GM12878 (cell line): Measurements from ENCODE around the gene DCT. TPM values are rescaled to one million over a fixed set of nuclear protein-coding genes. Genes with fewer than 3 reads are reported as not detected.
A peak's percentile ranks its signal among the peaks of the same experiment; 100 is the strongest.
"Not testable (repeated sequence)": the region's sequence is repeated elsewhere in the genome, so short reads cannot be mapped to it uniquely, and the experiment has no call there.

ENCODE experiments used
- ATAC-seq: fragments of 200-7000 bp; cut with Tn5 transposase; 3 replicates; pipeline ENCODE4 v1.9.1; 2020; ENCODE audit warnings: mild to moderate bottlenecking, moderate library complexity
- BruUV-seq: library from RNA; stranded (reverse); fragments of 400-500 nt; replicated peaks from 2 replicates; lab custom pipeline; 2021; lab: Mats Ljungman, UMichigan
- CTCF ChIA-PET: fragments of 300-600 bp; sonication (Branson Sonifier 250); formaldehyde crosslinking; extraction: SDS; loops from one replicate; lab custom pipeline; 2021; ENCODE audit warnings: inconsistent platforms; lab: Yijun Ruan, JAX
- POLR2A ChIA-PET: fragments of 350-600 bp; formaldehyde crosslinking; extraction: SDS; loops from one replicate; lab custom pipeline; 2021; ENCODE audit warnings: inconsistent platforms; lab: Charles Lee
- RAD21 ChIA-PET: fragments of 300-600 bp; sonication (Branson Sonifier 250); formaldehyde crosslinking; loops from one replicate; lab custom pipeline; 2023; ENCODE audit warnings: antibody characterized with exemption; ENCODE audit not compliant: unreplicated experiment; lab: Charles Lee
- SMC1A ChIA-PET: fragments of 300-600 bp; sonication (Branson Sonifier 250); formaldehyde crosslinking; loops from one replicate; lab custom pipeline; 2023; ENCODE audit not compliant: unreplicated experiment, uncharacterized antibody; lab: Charles Lee
- DNase-seq: peaks from one replicate; pipeline ENCODE4 v3.0.0-alpha.2; 2011; ENCODE audit warnings: low read depth, low spot score
- FAIRE-seq: peaks from 3 replicates; lab custom pipeline; 2011; peaks lifted over from hg19 to GRCh38; lab: Jason Lieb, UNC
- H2AFZ ChIP-seq: 2 replicates; pipeline ENCODE4 v1.6.0; 2011; ENCODE audit warnings: low read depth, low read length, control low read depth; ENCODE audit not compliant: control insufficient read depth
- H3K27ac ChIP-seq: 2 replicates; pipeline ENCODE4 v1.5.1; 2011; ENCODE audit warnings: control low read depth; ENCODE audit not compliant: control insufficient read depth, insufficient read depth
- H3K27me3 ChIP-seq, 2 experiments: replicated peaks in 1 of 2; 2 replicates each; pipeline versions ENCODE4 v1.6.0 to v1.6.1; 2011; ENCODE audit warnings: low read length in 1 of 2; ENCODE audit not compliant: control insufficient read depth in 2 of 2, insufficient read depth in 2 of 2
- H3K36me3 ChIP-seq, 2 experiments: 2 replicates each; pipeline ENCODE4 v1.5.1; 2011; ENCODE audit warnings: low read length in 1 of 2; ENCODE audit not compliant: control insufficient read depth in 2 of 2, insufficient read depth in 2 of 2
- H3K4me1 ChIP-seq: 2 replicates; pipeline ENCODE4 v1.6.1; 2011; ENCODE audit warnings: mild to moderate bottlenecking, low read length, moderate library complexity, mixed read lengths; ENCODE audit not compliant: control insufficient read depth, insufficient read depth
- H3K4me2 ChIP-seq: 2 replicates; pipeline ENCODE4 v1.6.0; 2011; ENCODE audit warnings: control low read depth; ENCODE audit not compliant: control insufficient read depth, insufficient read depth
- H3K4me3 ChIP-seq: fragments of 200-600 bp; sonication (generic); 2 replicates; pipeline ENCODE4 v1.5.1; 2016
- H3K79me2 ChIP-seq: 2 replicates; pipeline ENCODE4 v1.6.0; 2011; ENCODE audit warnings: low read length; ENCODE audit not compliant: control insufficient read depth, insufficient read depth
- H3K9ac ChIP-seq: 2 replicates; pipeline ENCODE4 v1.8.0; 2011; ENCODE audit warnings: low read length, control low read depth, mixed read lengths; ENCODE audit not compliant: control insufficient read depth, insufficient read depth
- H3K9me3 ChIP-seq: replicated peaks from 3 replicates; pipeline ENCODE4 v1.5.1; 2011; ENCODE audit warnings: mild to moderate bottlenecking, low read length; ENCODE audit not compliant: control insufficient read depth, insufficient read depth
- H4K20me1 ChIP-seq: 2 replicates; pipeline ENCODE4 v1.6.0; 2011; ENCODE audit not compliant: control insufficient read depth, insufficient read depth
- CEBPZ ChIP-seq: fragments of 150-350 bp; IDR thresholded peaks from 2 replicates; pipeline ENCODE4 v1.6.1; 2016; ENCODE audit warnings: low read depth, low read length
- MXI1 ChIP-seq: fragments of 150-350 bp; IDR thresholded peaks from 2 replicates; pipeline ENCODE4 v1.6.1; 2011; ENCODE audit warnings: low read depth, mild to moderate bottlenecking, inconsistent platforms, low read length, improper control_type of control experiment
- NFYB ChIP-seq: IDR thresholded peaks from 2 replicates; pipeline ENCODE4 v1.6.1; 2011; ENCODE audit warnings: low read depth, mild to moderate bottlenecking, low read length, improper control_type of control experiment, moderate library complexity; ENCODE audit not compliant: insufficient read depth
- NR2C2 ChIP-seq: IDR thresholded peaks from 2 replicates; pipeline ENCODE4 v1.6.1; 2011; ENCODE audit warnings: borderline replicate concordance, low read depth; ENCODE audit not compliant: control insufficient read depth, insufficient read length
- PRDM15 ChIP-seq: fragments of 450-650 bp; formaldehyde crosslinking; IDR thresholded peaks from 2 replicates; pipeline ENCODE4 v1.4.0; 2020; ENCODE audit warnings: mild to moderate bottlenecking, moderate library complexity
- WGBS: methylation state at CpG from one replicate; pipeline ENCODE4 v1.1.6; 2016; ENCODE audit warnings: low lambda C conversion rate; ENCODE audit not compliant: insufficient replicate concordance, insufficient coverage; ENCODE audit errors: missing lambda C conversion rate; 5-methylcytosine and 5-hydroxymethylcytosine counted together
- in situ Hi-C: fragments of 300-500 bp; cut with MboI; formaldehyde crosslinking; loops from 9 replicates; pipeline ENCODE4 v1.14.3; 2018; ENCODE audit warnings: mixed read lengths
- intact Hi-C: fragments of 100-400 bp; cut with micrococcal nuclease; formaldehyde crosslinking; loops from one replicate; pipeline ENCODE4 v1.14.2; 2022; ENCODE audit not compliant: unreplicated experiment
- polyA plus RNA-seq, 11 experiments: library from polyadenylated mRNA; depleted of rRNA in 4 of 11; unstranded in 6 of 11; stranded (reverse) in 5 of 11; fragments of >200 nt; fragmentation: Nextera tagmentation in 4 of 11; fragmentation: Illumina TruSeq in 1 of 11; extraction: Ambion mirVana in 4 of 11; extraction: Trizol in 1 of 11; gene quantifications; 1 replicate in 1 of 11; 2 replicates in 10 of 11; pipeline versions ENCODE4 v1.2.1 to v1.2.3, GENCODE V29; 2011 to 2016; ENCODE audit warnings: inconsistent platforms in 2 of 11, missing spikeins in 2 of 11, low read depth in 1 of 11
- total RNA-seq, 4 experiments: library from RNA; depleted of rRNA in 3 of 4; stranded (reverse); fragments of >200 nt in 3 of 4; fragmentation: Illumina TruSeq in 1 of 4; extraction: Trizol in 1 of 4; gene quantifications; 2 replicates each; pipeline versions ENCODE4 v1.2.1 to v1.2.3, GENCODE V29; 2013 to 2021

DCT gene
- total and polyA plus RNA-seq, 10 of the 15 experiments (the other 5 are each of a cell fraction or from before 2014, with no cell fraction given), result 0.04 to 0.29 TPM; not detected in 8

GRCh38 chr13:94503851-94504250, 24.4 kb upstream of the DCT start (continued):
- TF ChIP-seq CEBPZ, result no peak
- TF ChIP-seq MXI1, result no peak
- no peak for TF ChIP-seq PRDM15
- no peak for TF ChIP-seq NR2C2
- TF ChIP-seq, all 136 proteins: peak for 0

GRCh38 chr13:94498831-94499230, 19.3 kb upstream of the DCT start:
- ATAC-seq, H3K4me3 ChIP-seq, H3K4me1 ChIP-seq, DNase-seq, H3K9ac ChIP-seq, H3K9me3 ChIP-seq, intact Hi-C loops, H3K36me3 ChIP-seq, H2AFZ ChIP-seq, H3K27ac ChIP-seq, in situ Hi-C loops, H3K4me2 ChIP-seq, H3K27me3 ChIP-seq, FAIRE-seq, H4K20me1 ChIP-seq, H3K79me2 ChIP-seq, BruUV-seq, POLR2A ChIA-PET: not testable (repeated sequence)
- ChIA-PET SMC1A (interaction anchor here (1.3 kb wide), 1 partner anchor 9 kb away, joined by 3 read pairs; no protein-coding TSS in a partner anchor), RAD21 (interaction anchor here (0.6 kb wide), 1 partner anchor 45 kb away, joined by 3 read pairs; no protein-coding TSS in a partner anchor), CTCF (interaction anchor here (0.9 kb wide), 1 partner anchor 63 kb away, joined by 4 read pairs; no protein-coding TSS in a partner anchor)
- 55% methylated on average over 4 of the region's 4 CpGs for WGBS
- peak; percentile 64 for TF ChIP-seq NFYB
